Measurements from ENCODE around the gene ART1. TPM values are rescaled to one million over a fixed set of nuclear protein-coding genes. Genes with fewer than 3 reads are reported as not detected.

ART1 gene
- total and polyA plus RNA-seq, 2 donors (not counting 1 experiment from before 2014, with no cell fraction given), result not detected

DNA sequence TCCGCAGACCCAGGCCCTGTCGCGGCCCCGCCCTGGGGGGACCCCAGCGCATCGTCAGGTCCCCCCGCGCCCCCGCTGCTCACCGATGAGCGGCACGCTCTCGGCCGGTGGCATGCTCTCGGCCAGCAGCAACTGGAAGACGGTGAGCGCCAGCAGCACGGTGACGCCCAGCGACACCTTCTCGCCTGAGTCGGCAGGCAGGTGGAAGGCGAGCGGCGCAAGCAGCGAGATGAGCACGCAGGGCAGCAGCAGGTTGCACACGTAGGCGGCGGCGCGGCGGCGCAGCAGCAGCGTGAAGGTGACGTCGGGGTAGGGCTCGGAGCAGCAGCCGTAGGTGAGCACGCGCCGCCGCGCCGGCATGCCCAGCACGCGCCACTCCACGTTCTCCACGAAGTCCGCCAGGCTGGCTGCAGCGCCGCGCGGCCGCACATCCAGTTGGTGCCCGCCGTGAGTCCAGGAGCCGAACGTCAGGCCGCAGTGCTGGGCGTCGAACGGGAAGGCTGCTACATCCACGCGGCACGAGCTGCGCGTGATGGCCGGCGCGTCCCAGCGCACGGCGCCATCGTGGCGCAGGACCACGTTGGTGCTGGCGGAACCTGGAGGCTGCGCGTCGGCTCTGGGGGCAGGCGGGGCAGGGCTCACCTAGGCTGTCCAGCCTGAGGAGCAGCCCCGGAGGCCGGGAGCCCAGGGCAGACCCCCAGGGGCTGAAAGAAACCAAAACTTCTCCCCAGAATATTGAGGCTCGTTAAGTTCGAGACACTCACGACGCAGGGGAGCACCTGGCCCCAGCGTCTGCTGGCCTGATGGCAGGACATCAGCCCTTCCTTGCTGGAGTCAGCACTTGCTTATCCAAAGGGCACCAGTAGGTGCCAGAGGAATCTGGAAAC is 22.5 kb downstream of the ART1 start:
- H3K27me3 Mint-ChIP-seq, result no peaks in the 10 kb centered on the region
- H3K4me1 ChIP-seq (ENCODE audit: control insufficient read depth in 2 of 2, insufficient read depth in 2 of 2, low read length in 2 of 2), result no peaks in the 10 kb centered on the region
- no peaks in the 10 kb centered on the region for H4K20me1 ChIP-seq (ENCODE audit: control insufficient read depth, insufficient read depth, low read length, poor library complexity, severe bottlenecking)
- H3K27ac Mint-ChIP-seq, result no peak overlapping the region
- no peak for TF ChIP-seq EZH2 (IDR thresholded peaks at IDR 0.05; ENCODE audit: borderline replicate concordance, insufficient read depth, low read depth, low read length, poor library complexity, severe bottlenecking)
- TF ChIP-seq, protein P1, sequence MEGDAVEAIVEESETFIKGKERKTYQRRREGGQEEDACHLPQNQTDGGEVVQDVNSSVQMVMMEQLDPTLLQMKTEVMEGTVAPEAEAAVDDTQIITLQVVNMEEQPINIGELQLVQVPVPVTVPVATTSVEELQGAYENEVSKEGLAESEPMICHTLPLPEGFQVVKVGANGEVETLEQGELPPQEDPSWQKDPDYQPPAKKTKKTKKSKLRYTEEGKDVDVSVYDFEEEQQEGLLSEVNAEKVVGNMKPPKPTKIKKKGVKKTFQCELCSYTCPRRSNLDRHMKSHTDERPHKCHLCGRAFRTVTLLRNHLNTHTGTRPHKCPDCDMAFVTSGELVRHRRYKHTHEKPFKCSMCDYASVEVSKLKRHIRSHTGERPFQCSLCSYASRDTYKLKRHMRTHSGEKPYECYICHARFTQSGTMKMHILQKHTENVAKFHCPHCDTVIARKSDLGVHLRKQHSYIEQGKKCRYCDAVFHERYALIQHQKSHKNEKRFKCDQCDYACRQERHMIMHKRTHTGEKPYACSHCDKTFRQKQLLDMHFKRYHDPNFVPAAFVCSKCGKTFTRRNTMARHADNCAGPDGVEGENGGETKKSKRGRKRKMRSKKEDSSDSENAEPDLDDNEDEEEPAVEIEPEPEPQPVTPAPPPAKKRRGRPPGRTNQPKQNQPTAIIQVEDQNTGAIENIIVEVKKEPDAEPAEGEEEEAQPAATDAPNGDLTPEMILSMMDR (IDR thresholded peaks at IDR 0.05), result no peak
- H3K27me3 ChIP-seq (replicated peaks in 1 of 4; ENCODE audit: control extremely low read depth in 1 of 4, control insufficient read depth in 3 of 4, insufficient read depth in 4 of 4, low read length in 3 of 4), result no peaks in the 10 kb centered on the region
- H3K79me2 ChIP-seq (ENCODE audit: control insufficient read depth, insufficient read depth, low read length), result no peaks in the 10 kb centered on the region
- H3K4me2 ChIP-seq (replicated peaks; ENCODE audit: low read depth, low read length, poor library complexity, severe bottlenecking), result no peak overlapping the region
- ChIA-PET POLR2A (no interaction called here), CTCF (no interaction called here)
- H3K4me3 ChIP-seq (ENCODE audit: control extremely low read depth in 1 of 5, extremely low read depth in 1 of 5, insufficient read depth in 1 of 5, low read depth in 2 of 5, low read length in 4 of 5), result no peak overlapping the region
- no peak overlapping the region for H3K4me3 Mint-ChIP-seq
- ATAC-seq (ENCODE audit: low read depth) (no peak), DNase-seq (no peak)
- no peaks in the 10 kb centered on the region for H3K9me3 Mint-ChIP-seq (ENCODE audit: insufficient read depth)
- WGBS (ENCODE audit: insufficient coverage), result 99% methylated on average over 89 of the region's 89 CpGs
- no peak overlapping the region for H3K9ac ChIP-seq (ENCODE audit: low read length)
- no peaks in the 10 kb centered on the region for H3K9me3 ChIP-seq (ENCODE audit: control extremely low read depth in 1 of 3, control insufficient read depth in 2 of 3, insufficient read depth in 1 of 3, low read length in 2 of 3)
- peaks cover 0 to 43% of the 10 kb centered on the region in 2 experiments for H3K36me3 ChIP-seq (replicated peaks in 1 of 2; ENCODE audit: control extremely low read depth in 1 of 2, control insufficient read depth in 1 of 2, extremely low read depth in 1 of 2, insufficient read depth in 2 of 2, low read length in 1 of 2)
- no peak overlapping the region for H3K27ac ChIP-seq (ENCODE audit: low read length in 2 of 2)
- no peaks in the 10 kb centered on the region for H3K4me1 Mint-ChIP-seq
- no peak overlapping the region for H2AFZ ChIP-seq (ENCODE audit: insufficient read depth, low read depth, low read length, poor library complexity, severe bottlenecking)
- intact Hi-C loops (cut with micrococcal nuclease), result no loop called here

DNA sequence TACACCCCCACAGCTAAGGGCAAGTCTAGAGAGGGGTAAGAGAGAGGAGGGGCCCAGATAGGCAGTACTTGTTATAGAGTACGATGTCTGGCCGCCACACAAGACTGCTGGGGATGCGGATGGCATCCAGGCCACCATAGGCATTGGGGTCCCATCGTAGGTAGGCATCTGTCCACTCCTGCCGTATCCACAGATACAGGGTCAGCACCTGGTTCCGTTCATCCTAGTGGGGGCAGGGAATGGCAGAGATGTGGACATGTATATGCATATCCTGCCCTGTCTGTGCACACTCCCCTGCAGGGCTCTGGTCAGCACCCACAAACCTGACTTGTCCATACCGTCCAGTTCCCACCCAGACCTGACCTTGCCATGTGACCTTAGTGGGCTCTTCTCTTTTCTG is 24.2 kb downstream of the ART1 start:
- 96% methylated on average over 7 of the region's 7 CpGs for WGBS (ENCODE audit: insufficient coverage)

More for the DNA sequence above, 24.2 kb downstream of the ART1 start:
- Histone ChIP-seq H3K4me3 (ENCODE audit: control extremely low read depth in 1 of 5, extremely low read depth in 1 of 5, insufficient read depth in 1 of 5, low read depth in 2 of 5, low read length in 4 of 5) (no peak overlapping the region), H3K9me3 (ENCODE audit: control extremely low read depth in 1 of 3, control insufficient read depth in 2 of 3, insufficient read depth in 1 of 3, low read length in 2 of 3) (no peaks in the 10 kb centered on the region), H3K9ac (ENCODE audit: low read length) (no peak overlapping the region), H3K4me1 (ENCODE audit: control insufficient read depth in 2 of 2, insufficient read depth in 2 of 2, low read length in 2 of 2) (no peaks in the 10 kb centered on the region), H3K27me3 (replicated peaks in 1 of 4; ENCODE audit: control extremely low read depth in 1 of 4, control insufficient read depth in 3 of 4, insufficient read depth in 4 of 4, low read length in 3 of 4) (no peaks in the 10 kb centered on the region), H3K36me3 (replicated peaks in 1 of 2; ENCODE audit: control extremely low read depth in 1 of 2, control insufficient read depth in 1 of 2, extremely low read depth in 1 of 2, insufficient read depth in 2 of 2, low read length in 1 of 2) (peaks cover 0 to 54% of the 10 kb centered on the region in 2 experiments), H3K4me2 (replicated peaks; ENCODE audit: low read depth, low read length, poor library complexity, severe bottlenecking) (no peak overlapping the region), H3K27ac (ENCODE audit: low read length in 2 of 2) (no peak overlapping the region), H4K20me1 (ENCODE audit: control insufficient read depth, insufficient read depth, low read length, poor library complexity, severe bottlenecking) (no peaks in the 10 kb centered on the region), H3K79me2 (ENCODE audit: control insufficient read depth, insufficient read depth, low read length) (no peaks in the 10 kb centered on the region), H2AFZ (ENCODE audit: insufficient read depth, low read depth, low read length, poor library complexity, severe bottlenecking) (no peak overlapping the region)
- Mint-ChIP-seq H3K4me3 (no peak overlapping the region), H3K4me1 (no peaks in the 10 kb centered on the region), H3K9me3 (ENCODE audit: insufficient read depth) (no peaks in the 10 kb centered on the region), H3K27me3 (no peaks in the 10 kb centered on the region), H3K27ac (no peak overlapping the region)
- TF ChIP-seq, protein P1 (IDR thresholded peaks at IDR 0.05), result no peak
- no peak for TF ChIP-seq EZH2 (IDR thresholded peaks at IDR 0.05; ENCODE audit: borderline replicate concordance, insufficient read depth, low read depth, low read length, poor library complexity, severe bottlenecking)
- DNase-seq (no peak), ATAC-seq (ENCODE audit: low read depth) (no peak)
- CTCF ChIA-PET, result interaction anchor here (1.0 kb wide), 1 partner anchor 16 kb away, joined by 3 read pairs; no protein-coding TSS in a partner anchor
- POLR2A ChIA-PET, result no interaction called here
- intact Hi-C loops (cut with micrococcal nuclease), result no loop called here

Measured in B cell (primary cell).